Left lobe of liver (tissue), 2 donors: Measurements from ENCODE around the gene USP17L20. TPM values are rescaled to one million over a fixed set of nuclear protein-coding genes. Genes with fewer than 3 reads are reported as not detected.
A peak's percentile ranks its signal among the peaks of the same experiment; 100 is the strongest.
"Not testable (repeated sequence)": the region's sequence is repeated elsewhere in the genome, so short reads cannot be mapped to it uniquely, and the experiment has no call there.

Experiments
- ATAC-seq: fragments of 200-7000 bp; cut with Tn5 transposase; one replicate; pipeline ENCODE4 v1.9.1; 2020; ENCODE audit warnings: mild to moderate bottlenecking, moderate library complexity
- DNase-seq: peaks from one replicate; pipeline ENCODE4 v3.0.0-alpha.2; 2020; ENCODE audit warnings: low spot score
- total RNA-seq: library from RNA; stranded (reverse); gene quantifications from one replicate; pipeline ENCODE4 v1.2.1, GENCODE V29; 2021
- donor health status: DM: no; HTN: no; CAD: no; lungs with moderate emphysema.
- donor health status: DM: no; HTN: yes; CAD: no.

Gene USP17L20
- not detected for total RNA-seq

GRCh38 chr4:9257824-9258223, at the start of gene USP17L20:
TSS of gene USP17L20 (plus strand) at chr4:9258124. CDS start at chr4:9258124, 0 bp downstream.
- DNase-seq, ATAC-seq: not testable (repeated sequence)

- not testable (repeated sequence) for DNase-seq, ATAC-seq
Measured at GRCh38 chr4:9210357-9210756, 47.6 kb upstream of the USP17L20 start, which contains the start of gene USP17L10. TSS of gene USP17L10 (plus strand) at chr4:9210657. CDS start at chr4:9210657, 0 bp downstream.

GRCh38 chr4:9214701-9215100, 43.2 kb upstream of the USP17L20 start:
- peak; percentile 6 for DNase-seq
- ATAC-seq: not testable (repeated sequence)

- not testable (repeated sequence) for DNase-seq, ATAC-seq
Measured at GRCh38 chr4:9215105-9215504, 42.8 kb upstream of the USP17L20 start, which contains the start of gene USP17L11. TSS of gene USP17L11 (plus strand) at chr4:9215405. CDS start at chr4:9215405, 0 bp downstream.

- DNase-seq, ATAC-seq: not testable (repeated sequence)
Measured at GRCh38 chr4:9219852-9220251, 38.1 kb upstream of the USP17L20 start, which contains the start of gene USP17L12. TSS of gene USP17L12 (plus strand) at chr4:9220152. CDS start at chr4:9220152, 0 bp downstream.

GRCh38 chr4:9224596-9224995, 33.3 kb upstream of the USP17L20 start, which contains the start of gene USP17L13:
TSS of gene USP17L13 (plus strand) at chr4:9224896. CDS start at chr4:9224896, 0 bp downstream.
- not testable (repeated sequence) for DNase-seq, ATAC-seq

GRCh38 chr4:9230249-9230648, 27.7 kb upstream of the USP17L20 start:
- not testable (repeated sequence) for DNase-seq, ATAC-seq

GRCh38 chr4:9234085-9234484, 23.8 kb upstream of the USP17L20 start, which contains the start of gene USP17L15:
TSS of gene USP17L15 (plus strand) at chr4:9234385. CDS start at chr4:9234385, 0 bp downstream.
- not testable (repeated sequence) for ATAC-seq, DNase-seq

- ATAC-seq, DNase-seq: not testable (repeated sequence)
Measured at GRCh38 chr4:9238461-9238860, 19.5 kb upstream of the USP17L20 start.

- not testable (repeated sequence) for ATAC-seq, DNase-seq
Measured at GRCh38 chr4:9243579-9243978, 14.3 kb upstream of the USP17L20 start, which contains the start of gene USP17L17. TSS of gene USP17L17 (plus strand) at chr4:9243879. CDS start at chr4:9243879, 0 bp downstream.

- not testable (repeated sequence) for ATAC-seq
Measured at GRCh38 chr4:9247953-9248680, 9.8 kb upstream of the USP17L20 start, which contains the start of gene USP17L18. TSS of gene USP17L18 (plus strand) at chr4:9248630. CDS start at chr4:9248630, 0 bp downstream.

GRCh38 chr4:9253078-9253477, 4.8 kb upstream of the USP17L20 start, which contains the start of gene USP17L19:
TSS of gene USP17L19 (plus strand) at chr4:9253378. CDS start at chr4:9253378, 0 bp downstream.
- ATAC-seq, DNase-seq: not testable (repeated sequence)

More at GRCh38 chr4:9247953-9248680, 9.8 kb upstream of the USP17L20 start, which contains the start of gene USP17L18:
- peak; percentile 47 for DNase-seq

- DNase-seq, ATAC-seq: not testable (repeated sequence)
Measured at GRCh38 chr4:9262572-9262971, 4.6 kb downstream of the USP17L20 start, which contains the start of gene USP17L21. TSS of gene USP17L21 (plus strand) at chr4:9262872. CDS start at chr4:9262872, 0 bp downstream.

- ATAC-seq, DNase-seq: not testable (repeated sequence)
Measured at GRCh38 chr4:9267319-9267718, 9.4 kb downstream of the USP17L20 start, which contains the start of gene USP17L22. TSS of gene USP17L22 (plus strand) at chr4:9267619. CDS start at chr4:9267619, 0 bp downstream.

GRCh38 chr4:9271719-9272118, 13.8 kb downstream of the USP17L20 start:
- ATAC-seq: not testable (repeated sequence)
- DNase-seq: peak; percentile 71

Other genes starting within 250 kb of the USP17L20 start
- gene FAM90A26, start 87.7 kb upstream of the USP17L20 start, total RNA-seq: not detected
- gene USP17L10, start 47.5 kb upstream of the USP17L20 start, total RNA-seq: not detected
- gene USP17L11, start 42.7 kb upstream of the USP17L20 start, total RNA-seq: not detected
- not detected for gene USP17L12, start 38.0 kb upstream of the USP17L20 start, total RNA-seq
- gene USP17L13, start 33.2 kb upstream of the USP17L20 start, total RNA-seq: not detected
- gene USP17L15, start 23.7 kb upstream of the USP17L20 start, total RNA-seq: not detected
- not detected for gene USP17L17, start 14.2 kb upstream of the USP17L20 start, total RNA-seq
- gene USP17L18, start 9.5 kb upstream of the USP17L20 start, total RNA-seq: not detected
- gene USP17L19, start 4.7 kb upstream of the USP17L20 start, total RNA-seq: not detected
- gene USP17L21, start 4.7 kb downstream of the USP17L20 start, total RNA-seq: not detected
- gene USP17L22, start 9.5 kb downstream of the USP17L20 start, total RNA-seq: not detected
- not detected for gene USP17L24, start 67.0 kb downstream of the USP17L20 start, total RNA-seq
- gene USP17L25, start 71.8 kb downstream of the USP17L20 start, total RNA-seq: not detected
- gene USP17L26, start 76.5 kb downstream of the USP17L20 start, total RNA-seq: not detected
- gene USP17L5, start 81.3 kb downstream of the USP17L20 start, total RNA-seq: not detected
- gene USP17L27, start 86.0 kb downstream of the USP17L20 start, total RNA-seq: not detected
- not detected for gene USP17L28, start 90.8 kb downstream of the USP17L20 start, total RNA-seq
- gene USP17L29, start 95.5 kb downstream of the USP17L20 start, total RNA-seq: not detected
- gene USP17L30, start 105.0 kb downstream of the USP17L20 start, total RNA-seq: not detected
- not detected for gene DEFB131A, start 186.3 kb downstream of the USP17L20 start, total RNA-seq